Gastrocnemius medialis (tissue), 4 donors: ENCODE data around the gene NRARP.

Source experiments
- CTCF ChIP-seq, 5 experiments: fragments of 450-650 bp in 3 of 5; fragments of 200-600 bp in 2 of 5; sonication (generic) in 2 of 5; IDR thresholded peaks in 4 of 5; conservative IDR thresholded peaks in 1 of 5; 1 replicate in 4 of 5; 2 replicates in 1 of 5; pipeline ENCODE4 v1.5.1; 2016 to 2019; ENCODE audit warnings: antibody characterized with exemption in 5 of 5, mild to moderate bottlenecking in 3 of 5, moderate library complexity in 3 of 5
- POLR2A ChIP-seq, 2 donors: fragments of 450-650 bp; IDR thresholded peaks; one replicate each; pipeline ENCODE4 v1.6.1; 2017; ENCODE audit warnings: antibody characterized with exemption in 2 of 2, mild to moderate bottlenecking in 2 of 2, moderate library complexity in 2 of 2

- no peak for TF ChIP-seq CTCF (IDR thresholded peaks at IDR 0.05 in 4 of 5, conservative IDR thresholded peaks at IDR 0.05 in 1 of 5)
- TF ChIP-seq POLR2A (IDR thresholded peaks at IDR 0.05) = no peak
Observed at GRCh38 chr9:137252555-137253506, 49.2 kb downstream of the NRARP start.
